ENCODE data around the gene CLEC9A. TPM values are rescaled to one million over a fixed set of nuclear protein-coding genes. Genes with fewer than 3 reads are reported as not detected.

Gene CLEC9A
- total RNA-seq (not detected in 2 replicates), polyA plus RNA-seq (not detected in 2 replicates), polyA minus RNA-seq (not detected in 2 replicates)
- total RNA-seq (2013), result 1.7 TPM

- Histone ChIP-seq H3K79me2 (ENCODE audit: control insufficient read depth, insufficient read depth, low read length) (no peaks in the 10 kb centered on the region), H3K27ac (ENCODE audit: low read length in 2 of 2) (no peak within 1 kb of the TSS), H3K9ac (ENCODE audit: low read length) (no peak within 1 kb of the TSS), H3K27me3 (replicated peaks in 1 of 4; ENCODE audit: control extremely low read depth in 1 of 4, control insufficient read depth in 3 of 4, insufficient read depth in 4 of 4, low read length in 3 of 4) (peaks cover 0 to 3% (median 0%) of the 10 kb centered on the region in 4 experiments), H2AFZ (ENCODE audit: insufficient read depth, low read depth, low read length, poor library complexity, severe bottlenecking) (no peak within 1 kb of the TSS), H3K4me1 (ENCODE audit: control insufficient read depth in 2 of 2, insufficient read depth in 2 of 2, low read length in 2 of 2) (no peaks in the 10 kb centered on the region), H3K4me2 (replicated peaks; ENCODE audit: low read depth, low read length, poor library complexity, severe bottlenecking) (no peak within 1 kb of the TSS), H4K20me1 (ENCODE audit: control insufficient read depth, insufficient read depth, low read length, poor library complexity, severe bottlenecking) (no peaks in the 10 kb centered on the region), H3K4me3 (ENCODE audit: control extremely low read depth in 1 of 5, extremely low read depth in 1 of 5, insufficient read depth in 1 of 5, low read depth in 2 of 5, low read length in 4 of 5) (no peak within 1 kb of the TSS), H3K9me3 (ENCODE audit: control extremely low read depth in 1 of 3, control insufficient read depth in 2 of 3, insufficient read depth in 1 of 3, low read length in 2 of 3) (no peaks in the 10 kb centered on the region), H3K36me3 (replicated peaks in 1 of 2; ENCODE audit: control extremely low read depth in 1 of 2, control insufficient read depth in 1 of 2, extremely low read depth in 1 of 2, insufficient read depth in 2 of 2, low read length in 1 of 2) (no peaks in the 10 kb centered on the region)
- intact Hi-C loops (cut with micrococcal nuclease), result loop anchor here (10.0 kb wide), 2 partner anchors 94 to 164 kb away; no protein-coding TSS in a partner anchor
- peaks cover 2% of the 10 kb centered on the region for H3K9me3 Mint-ChIP-seq (ENCODE audit: insufficient read depth)
- H3K27me3 Mint-ChIP-seq, result peaks cover 42% of the 10 kb centered on the region
- ChIA-PET POLR2A (no interaction called here), CTCF (no interaction called here)
- no peak within 1 kb of the TSS for H3K4me3 Mint-ChIP-seq
- H3K27ac Mint-ChIP-seq, result no peak within 1 kb of the TSS
- WGBS (ENCODE audit: insufficient coverage), result 96% methylated on average over 5 of the region's 14 CpGs
- H3K4me1 Mint-ChIP-seq, result no peaks in the 10 kb centered on the region
- no peak for DNase-seq
- TF ChIP-seq CTCF (IDR thresholded peaks at IDR 0.05) (no peak), EZH2 (IDR thresholded peaks at IDR 0.05; ENCODE audit: borderline replicate concordance, insufficient read depth, low read depth, low read length, poor library complexity, severe bottlenecking) (no peak)
- ATAC-seq (ENCODE audit: low read depth), result no peak
These were observed at the start of gene CLEC9A for GRCh38 chr12:10030446-10030845. Gene CLEC9A (plus strand): TSS chr12:10030682. CDS start chr12:10052688, 22,006 bp downstream.

- intact Hi-C loops (cut with micrococcal nuclease), result no loop called here
- H3K27ac Mint-ChIP-seq, result no peak overlapping the region
- no peaks in the 10 kb centered on the region for H3K79me2 ChIP-seq (ENCODE audit: control insufficient read depth, insufficient read depth, low read length)
- POLR2A ChIA-PET, result no interaction called here
- no peak for TF ChIP-seq EZH2 (IDR thresholded peaks at IDR 0.05; ENCODE audit: borderline replicate concordance, insufficient read depth, low read depth, low read length, poor library complexity, severe bottlenecking)
- no peak for TF ChIP-seq CTCF (IDR thresholded peaks at IDR 0.05)
- peaks cover 75% of the 10 kb centered on the region for H3K27me3 Mint-ChIP-seq
- H3K9me3 Mint-ChIP-seq (ENCODE audit: insufficient read depth), result no peaks in the 10 kb centered on the region
- H3K9me3 ChIP-seq (ENCODE audit: control extremely low read depth in 1 of 3, control insufficient read depth in 2 of 3, insufficient read depth in 1 of 3, low read length in 2 of 3), result no peaks in the 10 kb centered on the region
- no peak overlapping the region for H3K27ac ChIP-seq (ENCODE audit: low read length in 2 of 2)
- CTCF ChIA-PET, result interaction anchor here (0.6 kb wide), 1 partner anchor 924 kb away, joined by 5 read pairs; no protein-coding TSS in a partner anchor
- peak overlapping the region in 1 of 5 experiments; percentile 1 for H3K4me3 ChIP-seq (ENCODE audit: control extremely low read depth in 1 of 5, extremely low read depth in 1 of 5, insufficient read depth in 1 of 5, low read depth in 2 of 5, low read length in 4 of 5)
- peaks cover 0 to 21% (median 6%) of the 10 kb centered on the region in 4 experiments for H3K27me3 ChIP-seq (replicated peaks in 1 of 4; ENCODE audit: control extremely low read depth in 1 of 4, control insufficient read depth in 3 of 4, insufficient read depth in 4 of 4, low read length in 3 of 4)
- H3K4me1 Mint-ChIP-seq, result peaks cover 12% of the 10 kb centered on the region
- H3K4me3 Mint-ChIP-seq, result peak overlapping the region; percentile 40
- H3K36me3 ChIP-seq (replicated peaks in 1 of 2; ENCODE audit: control extremely low read depth in 1 of 2, control insufficient read depth in 1 of 2, extremely low read depth in 1 of 2, insufficient read depth in 2 of 2, low read length in 1 of 2), result no peaks in the 10 kb centered on the region
- H2AFZ ChIP-seq (ENCODE audit: insufficient read depth, low read depth, low read length, poor library complexity, severe bottlenecking), result no peak overlapping the region
- WGBS (ENCODE audit: insufficient coverage), result no CpG with 5 or more reads among the region's 3 CpGs
- H3K4me1 ChIP-seq (ENCODE audit: control insufficient read depth in 2 of 2, insufficient read depth in 2 of 2, low read length in 2 of 2), result peaks cover 5 to 16% of the 10 kb centered on the region in 2 donors
- no peaks in the 10 kb centered on the region for H4K20me1 ChIP-seq (ENCODE audit: control insufficient read depth, insufficient read depth, low read length, poor library complexity, severe bottlenecking)
- DNase-seq (no peak), ATAC-seq (ENCODE audit: low read depth) (no peak)
- H3K4me2 ChIP-seq (replicated peaks; ENCODE audit: low read depth, low read length, poor library complexity, severe bottlenecking), result peak overlapping the region; percentile 52
- no peak overlapping the region for H3K9ac ChIP-seq (ENCODE audit: low read length)
These were observed 38.6 kb upstream of the CLEC9A start for GRCh38 chr12:9991876-9992275.

Data from B cell (primary cell).